NCI-H1930 (cell line): ENCODE data around the gene RANBP9.

Experiments
- DNase-seq, 2 experiments: peaks; one replicate each; lab custom pipeline; 2025; lab: John Stamatoyannopoulos, UW

RANBP9 gene

DNA sequence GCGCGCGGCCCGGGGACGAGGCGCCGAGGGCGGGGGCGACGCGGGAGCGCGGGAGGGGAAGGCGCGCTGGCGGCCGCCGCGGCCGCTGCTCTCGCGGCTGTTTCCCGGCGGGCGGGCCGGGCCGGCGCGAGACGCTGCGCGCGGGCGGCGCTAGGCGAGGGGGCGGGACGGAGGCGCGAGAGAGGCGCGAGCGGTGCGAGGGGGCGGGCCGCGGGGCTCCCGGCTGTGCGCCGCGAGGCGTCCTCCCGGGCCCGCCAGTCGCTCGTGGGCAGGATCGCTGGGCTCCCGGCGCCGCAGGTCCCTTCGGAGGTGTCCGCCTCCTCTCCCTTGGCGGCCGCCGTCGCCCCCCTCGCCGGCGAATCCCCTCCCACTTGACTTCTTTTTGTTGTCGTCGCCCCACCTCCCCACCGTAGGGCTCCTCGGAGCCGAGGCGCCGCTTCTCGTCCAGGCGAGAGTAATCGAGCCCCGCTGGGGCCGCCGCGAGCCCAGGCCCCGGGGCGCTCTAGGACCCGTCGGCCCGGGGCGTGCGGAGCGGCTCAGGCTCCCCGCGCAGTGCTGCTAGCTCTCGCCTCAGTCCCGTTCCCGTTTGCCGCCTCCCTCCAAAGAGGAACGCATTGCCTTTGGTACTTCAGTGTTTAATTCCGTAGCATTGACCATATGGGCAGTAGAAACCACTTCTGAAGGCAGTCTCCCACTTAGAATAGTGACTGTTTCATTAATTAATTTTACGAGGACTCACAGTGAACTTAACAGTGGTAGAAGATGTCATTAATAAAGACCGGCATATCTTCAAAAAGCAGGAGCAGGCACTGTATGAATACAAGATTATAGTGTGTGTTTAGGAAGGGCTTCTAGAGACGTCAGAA is at the start of gene RANBP9:
TSS of gene RANBP9 (minus strand) at position 103 of the 866 bp plus-strand sequence. CDS start 330 bp downstream, outside the sequence.
- DNase-seq, result peak; percentile 82 to 93

DNA sequence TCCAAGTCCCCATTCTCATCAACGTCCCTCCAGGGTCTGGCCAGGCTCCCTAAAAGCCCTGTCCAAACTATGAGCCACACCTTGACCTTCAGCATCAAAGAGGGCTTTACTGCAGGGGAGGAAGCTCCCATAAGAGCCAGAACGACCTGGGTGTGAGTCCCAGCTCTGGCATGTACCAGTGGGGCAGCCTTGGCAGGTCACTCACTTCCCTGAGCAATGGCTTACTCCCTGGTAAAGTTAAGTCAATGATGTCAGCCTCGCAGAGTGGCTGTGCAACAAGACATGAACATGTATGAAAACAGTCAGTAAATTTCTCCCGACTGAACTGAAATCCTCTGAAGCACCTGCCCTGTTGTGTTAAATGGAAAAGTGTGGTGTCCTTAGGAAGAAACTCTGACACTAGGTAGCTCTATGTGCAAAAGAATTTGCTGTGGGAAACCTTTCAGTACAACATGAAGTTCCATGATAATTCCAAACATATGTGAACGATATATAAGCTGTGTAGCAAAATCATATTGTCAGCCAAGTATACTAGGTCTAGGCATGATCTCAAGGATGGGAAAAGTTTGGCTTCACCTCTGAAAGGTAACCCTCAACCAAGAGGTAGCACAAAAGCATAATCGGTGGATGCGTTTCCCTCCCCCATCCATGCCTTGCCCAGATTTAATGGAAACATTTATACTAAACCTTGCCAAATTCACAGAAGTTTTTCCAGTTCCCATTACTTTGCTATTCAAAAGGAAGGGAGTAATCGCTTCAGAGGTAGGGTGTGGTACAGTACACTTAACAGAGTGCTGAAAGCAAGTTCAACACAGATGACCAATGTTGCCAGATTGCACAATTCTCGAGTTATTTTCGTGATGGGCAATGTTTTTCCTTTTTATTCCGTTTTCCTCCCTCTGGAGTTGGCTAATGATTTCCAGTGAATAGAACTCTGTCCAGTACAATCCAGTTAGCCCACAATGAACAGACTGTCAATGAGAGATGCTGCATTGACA is 49.0 kb upstream of the RANBP9 start:
- no peak for DNase-seq

DNA sequence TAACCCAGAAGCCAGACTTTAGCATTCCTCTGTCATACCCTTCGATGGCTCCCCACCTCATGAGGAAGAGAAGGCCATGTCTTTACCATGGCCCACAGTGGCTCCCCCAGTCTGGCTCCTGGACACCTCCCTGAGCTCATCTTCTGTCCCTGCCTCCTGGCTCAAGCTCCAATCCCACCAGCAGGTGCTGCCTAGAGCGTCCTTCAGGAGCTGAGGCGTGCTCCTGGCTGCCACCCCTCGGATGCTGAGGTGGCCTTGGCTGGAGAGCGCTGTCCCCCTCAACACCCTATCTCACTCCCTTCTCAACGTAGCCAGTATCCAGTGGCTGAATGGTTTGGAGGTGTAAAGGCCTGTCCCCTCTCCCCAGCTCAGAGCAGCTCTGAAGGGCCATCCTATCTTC is 47.4 kb upstream of the RANBP9 start:
- no peak for DNase-seq

DNA sequence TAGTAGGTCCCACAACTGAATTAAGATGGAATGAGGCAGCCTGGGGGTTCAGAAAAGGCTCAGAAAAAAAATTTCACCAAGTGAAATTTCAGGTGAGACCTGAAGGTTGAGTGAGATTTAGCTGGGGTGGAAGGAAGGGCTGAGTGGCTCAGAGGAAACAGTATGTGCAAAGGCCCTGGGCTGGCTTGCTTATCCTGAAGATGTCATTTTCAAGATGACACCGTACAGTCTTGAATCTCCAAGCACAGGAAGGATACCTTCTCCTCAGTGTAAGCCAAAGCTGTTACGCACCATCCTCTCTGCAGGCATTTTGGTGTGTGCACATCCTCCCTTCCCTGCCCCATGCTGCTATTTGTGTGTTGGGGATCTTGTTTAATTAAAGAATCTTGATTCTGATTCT is 43.0 kb upstream of the RANBP9 start:
- no peak for DNase-seq

DNA sequence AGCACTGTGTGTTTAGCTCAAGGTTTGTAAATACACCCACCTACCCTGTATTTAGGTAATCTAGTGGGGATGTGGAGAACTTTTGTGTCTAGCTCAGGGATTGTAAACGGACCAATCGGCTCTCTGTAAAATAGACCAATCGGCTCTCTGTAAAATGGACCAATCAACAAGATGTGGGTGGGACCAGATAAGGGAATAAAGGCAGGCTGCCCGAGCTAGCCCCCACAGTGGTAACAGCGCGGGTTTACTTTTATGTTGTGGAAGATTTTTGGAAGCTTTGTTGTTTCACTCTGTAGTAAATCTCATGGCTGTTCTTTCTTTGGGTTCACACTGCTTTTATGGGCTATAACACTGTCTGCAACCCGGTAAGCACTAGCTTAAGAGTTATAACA is 32.1 kb upstream of the RANBP9 start:
- no peak for DNase-seq

DNA sequence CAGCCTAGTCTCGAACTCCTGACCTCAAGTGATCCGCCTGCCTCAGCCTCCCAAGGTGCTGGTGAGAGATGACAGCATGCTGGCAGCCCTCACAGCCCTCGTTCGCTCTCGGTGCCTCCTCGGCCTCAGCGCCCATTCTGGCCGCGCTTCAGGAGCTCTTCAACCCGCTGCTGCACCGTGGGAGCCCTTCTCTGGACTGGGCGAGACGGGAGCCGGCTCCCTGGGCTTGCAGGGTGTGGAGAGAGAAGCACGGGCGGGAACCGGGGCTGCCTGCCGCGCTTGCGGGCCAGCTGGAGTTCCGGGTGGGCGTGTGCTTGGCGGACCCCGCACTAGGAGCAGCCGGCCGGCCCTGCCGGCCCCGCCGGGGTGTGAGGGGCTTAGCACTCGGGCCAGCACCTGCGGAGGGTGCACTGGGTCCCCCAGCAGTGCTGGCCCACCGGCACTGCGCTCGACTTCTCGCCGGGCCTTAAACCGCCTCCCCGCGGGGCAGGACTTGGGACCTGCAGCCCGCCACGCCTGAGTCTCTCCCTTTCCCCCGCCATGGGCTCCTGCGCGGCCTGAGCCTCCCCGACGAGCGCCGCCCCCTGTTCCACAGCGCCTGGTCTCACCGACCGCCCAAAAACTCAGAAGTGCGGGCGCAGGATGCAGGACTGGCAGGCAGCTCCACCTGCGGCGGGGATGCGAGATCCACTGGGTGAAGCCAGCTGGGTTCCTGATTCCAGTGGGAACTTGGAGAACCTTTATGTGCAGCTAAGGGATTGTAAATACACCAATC is 31.5 kb upstream of the RANBP9 start:
- DNase-seq, result no peak

DNA sequence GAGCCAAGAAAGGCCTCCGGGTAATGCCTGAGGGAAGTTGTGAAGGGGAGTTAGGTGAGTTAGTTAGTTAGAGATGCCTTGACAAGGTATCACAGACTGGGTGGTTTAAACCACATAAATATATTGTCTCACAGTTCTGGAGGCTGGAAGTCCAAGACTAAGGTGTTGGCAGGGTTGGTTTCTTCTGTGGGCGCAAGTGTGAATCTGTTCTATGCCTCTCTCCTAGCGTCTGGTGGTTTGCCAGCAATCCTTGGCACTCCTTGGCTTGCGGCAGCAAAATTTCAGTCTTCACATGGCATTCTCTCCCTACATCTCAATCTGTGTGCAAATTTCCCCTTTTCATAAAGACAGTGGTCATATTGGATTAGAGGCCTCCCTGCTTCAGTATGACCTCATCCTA is 29.7 kb upstream of the RANBP9 start:
- no peak for DNase-seq

DNA sequence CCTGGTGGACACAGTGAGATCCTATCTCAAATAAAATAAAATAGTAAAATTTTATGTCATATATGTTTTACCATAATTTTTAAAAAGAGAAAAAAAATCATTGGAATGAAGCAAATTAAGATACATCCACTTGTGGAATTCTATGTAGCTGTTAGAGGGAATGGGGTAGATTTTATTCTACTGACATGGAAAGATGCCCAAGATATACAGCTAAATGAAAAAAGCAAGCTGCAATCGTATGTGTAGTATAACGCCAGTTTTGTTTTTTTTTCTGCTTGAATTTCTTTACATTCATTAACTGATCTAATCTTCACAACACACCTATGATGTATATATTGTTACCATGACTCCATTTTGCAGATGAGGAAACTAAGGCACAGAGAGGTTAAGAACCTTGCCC is 23.4 kb upstream of the RANBP9 start:
- DNase-seq, result no peak

DNA sequence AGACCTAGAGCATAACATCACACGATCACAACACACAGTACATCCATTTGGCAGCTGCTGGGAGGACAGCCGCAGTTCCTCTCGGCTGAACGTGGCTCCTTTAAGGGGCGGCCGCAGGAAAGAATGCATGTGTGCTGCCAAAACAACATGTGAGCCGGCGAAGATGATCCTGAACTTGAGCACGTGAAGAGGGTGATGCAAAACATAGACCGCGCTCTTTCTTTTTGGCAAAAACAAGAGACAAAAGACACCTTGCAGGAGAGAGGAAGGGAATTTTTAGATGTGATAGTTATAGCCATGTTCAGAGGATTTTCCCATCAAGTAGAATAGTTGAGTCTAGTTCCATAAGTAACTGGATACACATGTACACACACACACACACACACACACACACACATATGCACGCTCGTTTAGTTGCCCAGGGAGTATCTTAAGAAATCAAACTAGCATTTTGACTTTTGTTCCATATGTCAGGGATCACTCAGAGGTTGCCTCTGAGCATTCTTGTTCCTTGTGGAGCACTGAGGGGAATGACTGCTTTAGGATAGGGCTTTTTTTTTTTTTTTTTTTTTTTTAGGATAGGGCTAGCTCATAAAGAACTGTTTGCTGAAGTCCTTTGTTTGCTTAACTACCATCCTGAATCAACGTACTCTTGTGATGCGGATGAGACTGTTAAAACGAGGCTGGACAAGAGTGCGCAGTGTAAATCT is 21.7 kb upstream of the RANBP9 start:
- DNase-seq, result no peak

DNA sequence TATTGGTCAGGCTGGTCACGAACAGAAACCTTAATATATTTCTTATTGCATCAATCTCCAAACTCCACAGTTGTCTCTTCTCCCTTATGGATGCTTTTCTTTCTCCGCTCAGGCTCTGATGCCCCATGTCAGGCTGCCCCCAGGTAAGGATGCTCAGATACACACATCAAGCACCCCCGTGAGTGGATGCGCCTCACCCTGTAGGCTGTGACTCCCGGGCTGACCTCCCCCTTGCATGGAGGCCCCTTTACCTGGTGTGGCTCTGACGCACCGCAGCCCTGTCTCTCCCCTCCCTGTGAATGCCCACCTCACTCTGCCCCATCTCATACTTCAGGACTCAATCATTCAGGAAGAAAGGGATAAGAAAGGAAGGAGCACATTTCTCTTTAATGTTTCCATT is 19.1 kb upstream of the RANBP9 start:
- DNase-seq, result no peak

DNA sequence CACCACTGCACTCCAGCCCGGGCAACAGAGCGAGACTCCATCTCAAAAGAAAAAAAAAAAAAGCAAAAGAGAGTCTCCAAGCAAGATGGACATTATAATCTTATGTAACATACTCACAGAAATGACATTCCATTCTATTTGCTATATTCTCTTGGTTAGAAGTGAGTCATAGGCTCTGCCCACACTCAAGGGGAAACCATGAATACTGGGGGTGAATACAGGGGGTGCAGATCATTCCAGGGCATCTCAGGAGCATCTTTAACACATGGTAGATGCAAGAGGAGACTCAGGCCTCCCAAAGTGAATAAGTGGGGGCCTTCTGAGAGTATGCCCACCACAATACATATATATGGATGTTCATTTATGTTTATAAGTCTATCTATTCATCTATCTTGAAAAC is 18.3 kb upstream of the RANBP9 start:
- no peak for DNase-seq

DNA sequence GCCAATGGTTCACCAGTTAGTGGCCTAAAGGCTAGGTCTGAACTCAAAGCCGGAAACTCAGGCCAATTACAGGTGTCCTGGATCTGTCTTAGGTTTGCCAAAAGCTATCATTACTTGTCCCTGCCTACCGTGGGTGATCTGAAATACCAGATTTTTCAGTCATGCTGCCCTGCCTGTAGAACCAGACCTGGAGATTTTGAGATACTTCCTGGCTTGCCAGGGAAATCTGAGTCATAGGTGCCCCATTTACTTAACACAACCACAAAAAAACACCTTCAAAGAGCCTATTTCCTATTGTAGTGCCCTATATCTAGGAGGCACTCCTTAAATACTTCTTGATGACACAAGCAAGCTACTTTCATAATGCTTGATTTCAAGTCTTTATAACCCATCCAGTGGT is 13.9 kb upstream of the RANBP9 start:
- no peak for DNase-seq

DNA sequence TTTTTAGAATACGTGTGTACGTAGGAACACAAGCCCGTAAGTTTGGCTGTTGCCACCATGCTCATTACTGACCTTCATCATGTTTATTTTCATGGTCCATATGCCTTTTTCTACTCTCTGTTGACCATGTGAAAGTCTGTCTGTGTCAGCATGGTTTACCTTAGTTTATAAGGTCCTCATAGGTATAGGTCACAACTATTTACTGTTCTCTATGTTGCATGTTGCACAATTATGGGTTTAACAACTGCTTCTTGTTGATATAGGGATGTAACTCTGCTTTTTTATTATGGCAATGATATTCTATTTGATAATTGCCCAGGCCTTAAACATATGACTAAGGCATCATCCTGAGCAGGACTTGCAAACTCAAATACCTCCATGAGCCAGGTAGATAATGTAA is 13.4 kb upstream of the RANBP9 start:
- DNase-seq, result no peak

DNA sequence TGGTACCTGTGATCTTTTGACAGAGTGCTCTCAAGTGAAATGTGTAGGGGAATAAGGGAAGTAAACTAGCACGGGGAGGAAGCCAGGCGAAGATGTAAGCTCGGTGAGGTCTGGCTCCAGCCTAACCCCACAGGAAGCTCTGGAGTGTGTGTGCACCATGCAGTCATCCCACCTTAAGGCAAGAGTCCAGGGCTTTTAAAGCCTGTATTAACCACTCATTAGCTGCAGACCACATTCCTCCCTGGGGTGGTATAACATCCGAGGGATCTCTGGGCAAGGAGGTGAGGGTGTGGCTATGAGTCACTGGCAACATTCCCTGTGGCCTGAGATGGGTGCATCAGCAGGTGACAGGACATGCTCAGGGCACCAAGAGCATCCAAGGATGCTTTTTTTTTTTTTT is 12.5 kb upstream of the RANBP9 start:
- DNase-seq, result no peak

DNA sequence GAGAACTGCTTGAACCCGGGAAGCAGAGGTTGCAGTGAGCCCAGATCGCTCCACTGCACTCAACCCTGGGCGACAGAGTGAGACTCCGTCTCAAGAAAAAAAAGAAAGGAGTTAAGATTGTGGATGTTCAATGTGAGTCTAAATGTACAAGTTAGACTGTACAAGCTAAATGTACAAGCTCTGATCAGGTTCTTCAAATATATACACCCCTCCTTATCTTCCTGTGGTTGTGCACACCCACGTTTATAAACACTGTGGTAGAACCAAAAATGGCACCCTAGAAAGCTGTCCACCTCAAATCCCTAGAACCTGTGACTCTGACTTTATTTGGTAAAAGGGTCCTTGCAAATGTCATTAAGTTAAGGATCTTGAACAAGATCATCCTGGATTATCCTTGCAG is 11.2 kb upstream of the RANBP9 start:
- no peak for DNase-seq

DNA sequence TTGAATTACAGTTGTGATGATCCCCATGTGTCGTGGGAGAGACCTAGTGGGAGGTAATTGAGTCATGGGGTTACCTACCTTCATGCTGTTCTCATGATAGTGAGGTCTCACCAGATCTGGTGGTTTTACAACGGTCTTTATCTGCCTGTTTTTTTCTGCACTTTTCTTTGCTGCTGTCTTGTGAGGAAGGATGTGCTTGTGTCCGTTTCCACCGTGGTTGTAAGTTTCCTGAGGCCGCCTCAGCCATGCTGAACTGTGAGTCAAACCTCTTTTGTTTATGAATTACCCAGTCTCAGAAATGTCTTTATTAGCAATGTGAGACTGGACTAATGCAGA is 6.5 kb upstream of the RANBP9 start:
- no peak for DNase-seq

DNA sequence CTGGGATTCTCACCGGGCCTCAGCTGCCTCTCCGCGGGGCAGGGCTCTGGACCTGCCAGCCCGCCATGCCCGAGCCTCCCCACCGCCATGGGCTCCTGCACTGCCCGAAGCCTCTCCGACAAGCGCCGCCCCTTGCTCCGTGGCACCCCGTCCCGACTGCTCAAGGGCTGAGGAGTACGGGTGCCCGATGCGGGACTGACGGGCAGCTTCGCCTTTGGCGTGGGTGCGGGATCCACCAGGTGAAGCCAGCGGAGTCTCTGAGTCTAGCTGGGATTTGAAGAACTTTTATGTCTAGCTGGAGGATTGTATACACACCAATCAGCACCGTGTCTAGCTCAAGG is 5.3 kb upstream of the RANBP9 start:
- DNase-seq, result no peak

DNA sequence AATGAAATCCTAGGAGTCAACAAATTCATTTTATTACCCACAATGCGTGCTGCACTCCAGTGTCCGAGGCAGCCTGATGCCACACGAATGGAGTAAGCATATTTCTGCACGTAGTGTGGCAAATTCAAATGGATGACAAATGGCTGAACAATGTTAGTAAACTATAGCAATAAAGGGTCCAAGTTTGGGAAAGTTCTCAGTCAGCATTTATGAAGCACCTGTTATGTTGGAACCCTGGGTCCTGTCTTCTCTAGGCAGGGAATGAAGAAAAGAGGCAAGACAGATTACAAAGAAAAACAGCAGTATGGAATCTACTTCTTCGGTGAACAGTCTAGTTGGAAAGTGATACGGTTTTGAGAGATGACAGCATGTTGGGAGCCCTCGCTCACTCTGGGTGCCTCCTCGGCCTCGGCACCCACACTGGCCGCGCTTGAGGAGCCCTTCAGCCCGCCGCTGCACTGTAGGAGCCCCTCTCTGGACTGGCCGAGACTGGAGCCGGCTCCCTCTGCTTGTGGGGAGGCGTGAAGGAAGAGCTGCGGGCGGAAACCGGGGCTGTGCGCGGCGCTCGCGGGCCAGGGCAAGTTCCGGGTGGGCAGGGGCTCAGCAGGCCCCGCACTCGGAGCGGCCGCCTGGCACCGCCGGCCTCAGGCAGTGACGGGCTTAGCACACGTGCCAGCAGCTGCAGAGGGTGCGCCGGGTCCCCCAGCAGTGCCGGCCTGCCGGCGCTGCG is 4.8 kb upstream of the RANBP9 start:
- no peak for DNase-seq

DNA sequence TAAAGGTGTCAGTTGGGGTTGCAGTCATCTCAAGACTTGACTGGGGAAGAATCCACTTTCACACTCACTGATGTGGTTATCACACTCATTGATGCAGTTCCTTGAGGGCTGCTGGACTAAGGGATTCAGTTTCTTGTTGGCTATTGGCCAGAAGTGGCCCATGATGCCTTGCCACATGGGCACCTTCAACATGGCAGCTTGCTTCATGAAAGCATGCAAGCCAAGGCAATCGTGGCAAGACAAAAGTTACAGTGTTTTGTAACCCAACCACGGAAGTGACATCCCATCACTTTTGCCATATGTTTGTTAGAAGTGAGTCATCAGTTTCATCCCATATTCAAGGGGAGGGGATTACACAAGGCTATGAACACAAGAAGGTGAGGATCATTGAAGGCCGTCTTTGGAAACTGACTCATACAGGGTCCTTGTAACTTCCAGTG is 3.8 kb upstream of the RANBP9 start:
- DNase-seq, result no peak

DNA sequence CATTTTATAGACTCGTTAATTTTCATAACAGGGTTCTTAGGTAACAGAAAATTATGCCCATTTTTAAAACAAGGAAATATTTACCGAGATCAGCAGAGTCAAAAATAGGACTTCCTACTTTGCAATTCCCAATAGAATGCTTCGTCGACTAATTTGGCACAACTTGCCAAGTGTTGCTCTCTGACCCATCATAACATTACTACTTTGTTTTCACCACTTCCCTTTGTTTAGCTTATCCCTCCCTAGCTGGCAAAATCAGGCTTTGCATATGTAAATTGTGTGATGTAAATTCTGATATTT is 914 bp upstream of the RANBP9 start:
- no peak for DNase-seq

DNA sequence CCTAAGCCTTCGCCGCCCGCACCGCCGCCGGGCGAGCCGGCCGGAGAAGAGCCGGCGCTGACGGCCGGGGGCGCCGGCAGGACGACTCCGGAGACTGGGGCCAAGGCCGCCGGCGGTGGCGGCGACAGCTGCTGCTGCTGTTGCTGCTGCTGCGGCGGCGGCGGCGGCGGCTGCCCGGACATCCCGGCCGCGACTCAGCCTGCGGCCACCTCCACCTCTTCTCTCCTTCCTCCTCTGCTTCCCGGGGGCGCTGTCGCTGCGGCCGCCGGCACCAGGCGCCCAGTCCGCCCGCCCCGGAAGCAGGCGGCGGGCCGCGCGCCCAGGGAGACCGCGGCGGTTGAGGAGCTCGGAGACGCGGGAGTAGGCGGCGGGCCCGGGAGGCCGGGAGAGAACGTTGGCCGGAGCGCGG is 307 bp downstream of the RANBP9 start:
- peak in 1 of 2 experiments; percentile 56 for DNase-seq
